Activated naive CD4-positive, alpha-beta T cell treated with anti-CD3 and anti-CD28 coated beads, Interleukin-2, amount 50 U/mL, for 24 hours (primary cell): ENCODE data around the gene ITPR3.
A peak's percentile ranks its signal among the peaks of the same experiment; 100 is the strongest.

Experiments used
- H3K27ac Mint-ChIP-seq: one replicate; pipeline ENCODE4 v1.8.0; 2021; ENCODE audit warnings: mild to moderate bottlenecking, mixed read lengths
- H3K27me3 Mint-ChIP-seq: one replicate; pipeline ENCODE4 v1.8.0; 2021; ENCODE audit warnings: mixed read lengths
- H3K36me3 Mint-ChIP-seq: one replicate; pipeline ENCODE4 v1.8.0; 2021; ENCODE audit warnings: mixed read lengths
- H3K4me1 Mint-ChIP-seq: one replicate; pipeline ENCODE4 v1.8.0; 2021; ENCODE audit warnings: mixed read lengths
- H3K4me3 Mint-ChIP-seq: one replicate; pipeline ENCODE4 v1.8.0; 2021; ENCODE audit warnings: mild to moderate bottlenecking, mixed read lengths
- H3K9me3 Mint-ChIP-seq: one replicate; pipeline ENCODE4 v1.8.0; 2021; ENCODE audit warnings: mixed read lengths

The ITPR3 gene

GRCh38 chr6:33602180-33602579 lies 18.9 kb upstream of the ITPR3 start:
- H3K4me3 Mint-ChIP-seq, result no peak overlapping the region
- no peaks in the 10 kb centered on the region for H3K4me1 Mint-ChIP-seq
- H3K9me3 Mint-ChIP-seq, result no peaks in the 10 kb centered on the region
- H3K27ac Mint-ChIP-seq, result no peak overlapping the region
- no peaks in the 10 kb centered on the region for H3K27me3 Mint-ChIP-seq
- H3K36me3 Mint-ChIP-seq, result no peaks in the 10 kb centered on the region

- H3K27ac Mint-ChIP-seq, result no peak overlapping the region
- no peaks in the 10 kb centered on the region for H3K27me3 Mint-ChIP-seq
- no peak overlapping the region for H3K4me3 Mint-ChIP-seq
- no peaks in the 10 kb centered on the region for H3K4me1 Mint-ChIP-seq
- no peaks in the 10 kb centered on the region for H3K9me3 Mint-ChIP-seq
- H3K36me3 Mint-ChIP-seq, result no peaks in the 10 kb centered on the region
These were observed 15.9 kb upstream of the ITPR3 start for GRCh38 chr6:33604941-33605854.

- Mint-ChIP-seq H3K36me3 (no peaks in the 10 kb centered on the region), H3K4me3 (no peak overlapping the region), H3K27me3 (no peaks in the 10 kb centered on the region), H3K4me1 (no peaks in the 10 kb centered on the region), H3K27ac (no peak overlapping the region), H3K9me3 (no peaks in the 10 kb centered on the region)
These were observed 14.5 kb upstream of the ITPR3 start for GRCh38 chr6:33606642-33607041.

GRCh38 chr6:33607126-33607783 lies 13.9 kb upstream of the ITPR3 start:
- Mint-ChIP-seq H3K36me3 (no peaks in the 10 kb centered on the region), H3K27me3 (no peaks in the 10 kb centered on the region), H3K4me3 (no peak overlapping the region), H3K27ac (no peak overlapping the region), H3K4me1 (no peaks in the 10 kb centered on the region), H3K9me3 (no peaks in the 10 kb centered on the region)

GRCh38 chr6:33607784-33608161 lies 13.3 kb upstream of the ITPR3 start:
- H3K27me3 Mint-ChIP-seq, result no peaks in the 10 kb centered on the region

GRCh38 chr6:33609019-33609418 lies 12.1 kb upstream of the ITPR3 start:
- Mint-ChIP-seq H3K27me3 (no peaks in the 10 kb centered on the region), H3K4me1 (no peaks in the 10 kb centered on the region), H3K9me3 (no peaks in the 10 kb centered on the region), H3K27ac (no peak overlapping the region), H3K4me3 (no peak overlapping the region), H3K36me3 (no peaks in the 10 kb centered on the region)

More at GRCh38 chr6:33607784-33608161, 13.3 kb upstream of the ITPR3 start:
- no peak overlapping the region for H3K27ac Mint-ChIP-seq
- no peaks in the 10 kb centered on the region for H3K9me3 Mint-ChIP-seq
- H3K4me3 Mint-ChIP-seq, result no peak overlapping the region
- no peaks in the 10 kb centered on the region for H3K4me1 Mint-ChIP-seq
- H3K36me3 Mint-ChIP-seq, result no peaks in the 10 kb centered on the region

- Mint-ChIP-seq H3K27me3 (no peaks in the 10 kb centered on the region), H3K27ac (no peak overlapping the region)
These were observed 11.6 kb upstream of the ITPR3 start for GRCh38 chr6:33609528-33609927.

GRCh38 chr6:33610067-33610466 lies 11.1 kb upstream of the ITPR3 start:
- Mint-ChIP-seq H3K27ac (peak overlapping the region; percentile 43), H3K4me3 (no peak overlapping the region), H3K27me3 (no peaks in the 10 kb centered on the region), H3K9me3 (no peaks in the 10 kb centered on the region), H3K4me1 (no peaks in the 10 kb centered on the region), H3K36me3 (no peaks in the 10 kb centered on the region)

More at GRCh38 chr6:33609528-33609927, 11.6 kb upstream of the ITPR3 start:
- no peak overlapping the region for H3K4me3 Mint-ChIP-seq
- no peaks in the 10 kb centered on the region for H3K9me3 Mint-ChIP-seq
- H3K4me1 Mint-ChIP-seq, result no peaks in the 10 kb centered on the region
- H3K36me3 Mint-ChIP-seq, result no peaks in the 10 kb centered on the region

- Mint-ChIP-seq H3K27ac (no peak overlapping the region), H3K4me3 (no peak overlapping the region)
These were observed 10.1 kb upstream of the ITPR3 start for GRCh38 chr6:33610779-33611732.

GRCh38 chr6:33613146-33613794 lies 7.9 kb upstream of the ITPR3 start:
- Mint-ChIP-seq H3K27ac (peak overlapping the region; percentile 9), H3K4me1 (peaks cover 4% of the 10 kb centered on the region), H3K27me3 (no peaks in the 10 kb centered on the region), H3K4me3 (no peak overlapping the region), H3K36me3 (no peaks in the 10 kb centered on the region), H3K9me3 (no peaks in the 10 kb centered on the region)

More at GRCh38 chr6:33610779-33611732, 10.1 kb upstream of the ITPR3 start:
- Mint-ChIP-seq H3K9me3 (no peaks in the 10 kb centered on the region), H3K4me1 (no peaks in the 10 kb centered on the region), H3K36me3 (no peaks in the 10 kb centered on the region), H3K27me3 (no peaks in the 10 kb centered on the region)

GRCh38 chr6:33613795-33614168 lies 7.3 kb upstream of the ITPR3 start:
- H3K36me3 Mint-ChIP-seq, result no peaks in the 10 kb centered on the region
- no peak overlapping the region for H3K4me3 Mint-ChIP-seq
- no peaks in the 10 kb centered on the region for H3K9me3 Mint-ChIP-seq
- H3K27me3 Mint-ChIP-seq, result no peaks in the 10 kb centered on the region
- peaks cover 4% of the 10 kb centered on the region for H3K4me1 Mint-ChIP-seq
- H3K27ac Mint-ChIP-seq, result peak overlapping the region; percentile 51

- Mint-ChIP-seq H3K4me3 (no peak overlapping the region), H3K27ac (no peak overlapping the region), H3K4me1 (peaks cover 14% of the 10 kb centered on the region)
These were observed 5.0 kb upstream of the ITPR3 start for GRCh38 chr6:33616113-33616512.

GRCh38 chr6:33616913-33617312 lies 4.2 kb upstream of the ITPR3 start:
- Mint-ChIP-seq H3K27ac (no peak overlapping the region), H3K9me3 (no peaks in the 10 kb centered on the region), H3K36me3 (no peaks in the 10 kb centered on the region)

More at GRCh38 chr6:33616113-33616512, 5.0 kb upstream of the ITPR3 start:
- H3K36me3 Mint-ChIP-seq, result no peaks in the 10 kb centered on the region
- H3K27me3 Mint-ChIP-seq, result no peaks in the 10 kb centered on the region
- no peaks in the 10 kb centered on the region for H3K9me3 Mint-ChIP-seq

GRCh38 chr6:33619166-33619840 lies 1.8 kb upstream of the ITPR3 start:
- no peaks in the 10 kb centered on the region for H3K9me3 Mint-ChIP-seq
- peak overlapping the region; percentile 17 for H3K27ac Mint-ChIP-seq
- peaks cover 37% of the 10 kb centered on the region for H3K4me1 Mint-ChIP-seq
- H3K27me3 Mint-ChIP-seq, result no peaks in the 10 kb centered on the region
- peaks cover 3% of the 10 kb centered on the region for H3K36me3 Mint-ChIP-seq
- H3K4me3 Mint-ChIP-seq, result peak overlapping the region; percentile 95

More at GRCh38 chr6:33616913-33617312, 4.2 kb upstream of the ITPR3 start:
- H3K4me1 Mint-ChIP-seq, result peaks cover 15% of the 10 kb centered on the region
- H3K4me3 Mint-ChIP-seq, result no peak overlapping the region
- no peaks in the 10 kb centered on the region for H3K27me3 Mint-ChIP-seq
